PC-3 (cell line): Measurements from ENCODE around the gene VIPR2. TPM values are rescaled to one million over a fixed set of nuclear protein-coding genes. Genes with fewer than 3 reads are reported as not detected.

Source experiments
- ATAC-seq: fragments of 200-7000 bp; cut with Tn5 transposase; 2 replicates; pipeline ENCODE4 v1.9.1; 2020; ENCODE audit warnings: mild to moderate bottlenecking, moderate library complexity
- BruUV-seq: library from RNA; stranded (reverse); fragments of 400-500 nt; replicated peaks from 2 replicates; lab custom pipeline; 2021; lab: Mats Ljungman, UMichigan
- CTCF ChIA-PET: fragments of 300-600 bp; sonication (Branson Sonifier 250); formaldehyde crosslinking; loops from one replicate; lab custom pipeline; 2022; ENCODE audit warnings: antibody characterized with exemption; lab: Charles Lee
- POLR2A ChIA-PET: fragments of 300-600 bp; sonication (Branson Sonifier 250); formaldehyde crosslinking; loops from one replicate; lab custom pipeline; 2022; ENCODE audit warnings: antibody characterized with exemption; ENCODE audit not compliant: unreplicated experiment; lab: Charles Lee
- DNase-seq: peaks from one replicate; pipeline ENCODE4 v3.0.0-alpha.2; 2015
- H2AFZ ChIP-seq: fragments of 300-600 bp; sonication (generic); 2 replicates; pipeline ENCODE4 v1.6.0; 2016; ENCODE audit warnings: antibody characterized with exemption, low read length
- H3F3A ChIP-seq: fragments of 300-600 bp; sonication (generic); one replicate; pipeline ENCODE4 v1.6.0; 2017; ENCODE audit warnings: antibody characterized with exemption, low read length, control low read depth, mild to moderate bottlenecking; ENCODE audit not compliant: unreplicated experiment
- H3K27ac ChIP-seq: fragments of 300-600 bp; sonication (generic); 2 replicates; pipeline ENCODE4 v1.5.1; 2016; ENCODE audit warnings: mild to moderate bottlenecking, low read length
- H3K27me3 ChIP-seq: fragments of 300-600 bp; sonication (generic); 2 replicates; pipeline ENCODE4 v1.6.1; 2016; ENCODE audit warnings: low read length, mixed read lengths
- H3K36me3 ChIP-seq: fragments of 300-600 bp; sonication (generic); 2 replicates; pipeline ENCODE4 v1.6.1; 2016; ENCODE audit warnings: low read depth, mixed run types, low read length, mixed read lengths
- H3K4me1 ChIP-seq: fragments of 300-600 bp; sonication (generic); 2 replicates; pipeline ENCODE4 v1.5.1; 2016; ENCODE audit warnings: low read length; ENCODE audit not compliant: insufficient read depth
- H3K4me2 ChIP-seq: fragments of 300-600 bp; sonication (generic); 2 replicates; pipeline ENCODE4 v1.6.0; 2016; ENCODE audit warnings: low read length
- H3K4me3 ChIP-seq: fragments of 300-600 bp; sonication (generic); 2 replicates; pipeline ENCODE4 v1.5.1; 2016; ENCODE audit warnings: mild to moderate bottlenecking, low read length, mixed read lengths
- H3K79me2 ChIP-seq: fragments of 300-600 bp; sonication (generic); 2 replicates; pipeline ENCODE4 v1.6.1; 2017; ENCODE audit warnings: low read length, mixed read lengths
- H3K9ac ChIP-seq: fragments of 300-600 bp; sonication (generic); 2 replicates; pipeline ENCODE4 v1.6.0; 2016; ENCODE audit warnings: mild to moderate bottlenecking, low read length
- H3K9me2 ChIP-seq: fragments of 300-600 bp; sonication (generic); replicated peaks from 2 replicates; pipeline ENCODE4 v1.6.1; 2016; ENCODE audit warnings: mixed run types, low read length, mixed read lengths
- H3K9me3 ChIP-seq: fragments of 300-600 bp; sonication (generic); 2 replicates; pipeline ENCODE4 v1.6.1; 2016; ENCODE audit warnings: low read length, mixed read lengths
- H4K20me1 ChIP-seq: fragments of 300-600 bp; sonication (generic); 2 replicates; pipeline ENCODE4 v1.6.1; 2016; ENCODE audit warnings: low read length, mixed read lengths
- CTCF ChIP-seq: fragments of 300-600 bp; sonication (generic); conservative IDR thresholded peaks from 2 replicates; pipeline ENCODE4 v1.5.1; 2017; ENCODE audit warnings: antibody characterized with exemption, low read depth, mild to moderate bottlenecking, low read length
- EZH2 ChIP-seq: fragments of 300-600 bp; sonication (generic); IDR thresholded peaks from one replicate; pipeline ENCODE4 v1.6.1; 2017; ENCODE audit warnings: antibody characterized with exemption, mild to moderate bottlenecking, low read length; ENCODE audit not compliant: unreplicated experiment
- EZH2phosphoT487 ChIP-seq: fragments of 300-600 bp; sonication (generic); IDR thresholded peaks from 2 replicates; pipeline ENCODE4 v1.6.1; 2018; ENCODE audit warnings: mild to moderate bottlenecking, antibody characterized with exemption, low read length, borderline replicate concordance
- intact Hi-C: fragments of 100-400 bp; cut with micrococcal nuclease; formaldehyde crosslinking; loops from 2 replicates; pipeline ENCODE4 v1.9.0; 2023
- total RNA-seq: library from RNA; depleted of rRNA; stranded (reverse); fragments of >200 nt; gene quantifications from 2 replicates; pipeline ENCODE4 v1.2.3, GENCODE V29; 2014

The VIPR2 gene
- total RNA-seq, 1 experiment from 2014 or later = not detected

- no peak for TF ChIP-seq EZH2
- no peak for TF ChIP-seq EZH2phosphoT487
- no peak for TF ChIP-seq CTCF
- Histone ChIP-seq H3K36me3 (no peaks in the 10 kb centered on the region), H3K9ac (no peak overlapping the region), H3K4me3 (no peak overlapping the region), H3K27me3 (peaks cover 16% of the 10 kb centered on the region), H3K9me2 (no peaks in the 10 kb centered on the region), H3K4me2 (no peak overlapping the region), H3K27ac (no peak overlapping the region), H2AFZ (no peak overlapping the region), H3F3A (no peaks in the 10 kb centered on the region), H3K9me3 (no peaks in the 10 kb centered on the region), H3K79me2 (no peaks in the 10 kb centered on the region), H4K20me1 (no peaks in the 10 kb centered on the region), H3K4me1 (no peaks in the 10 kb centered on the region)
- POLR2A ChIA-PET = no interaction called here
- CTCF ChIA-PET = no interaction called here
- ATAC-seq = no peak
- intact Hi-C loops = no loop called here
- BruUV-seq = no TSS peak
- DNase-seq = no peak
Observed at GRCh38 chr7:158997471-158997870, 147.2 kb downstream of the VIPR2 start.

GRCh38 chr7:158997110-158997453, 147.6 kb downstream of the VIPR2 start:
- Histone ChIP-seq H3K4me1 (no peaks in the 10 kb centered on the region), H3K9me3 (no peaks in the 10 kb centered on the region), H2AFZ (no peak overlapping the region), H3K9ac (no peak overlapping the region), H3K27me3 (peaks cover 19% of the 10 kb centered on the region), H3K9me2 (no peaks in the 10 kb centered on the region), H3K4me3 (no peak overlapping the region), H3F3A (no peaks in the 10 kb centered on the region), H4K20me1 (no peaks in the 10 kb centered on the region), H3K27ac (no peak overlapping the region), H3K4me2 (no peak overlapping the region), H3K36me3 (no peaks in the 10 kb centered on the region), H3K79me2 (no peaks in the 10 kb centered on the region)
- BruUV-seq = no TSS peak
- ATAC-seq = no peak
- intact Hi-C loops = no loop called here
- POLR2A ChIA-PET = no interaction called here
- DNase-seq = no peak
- CTCF ChIA-PET = no interaction called here
- TF ChIP-seq EZH2 (no peak), CTCF (no peak)

- CTCF ChIA-PET = no interaction called here
Observed at GRCh38 chr7:158996214-158997109, 148.2 kb downstream of the VIPR2 start.

More at GRCh38 chr7:158996214-158997109, 148.2 kb downstream of the VIPR2 start:
- Histone ChIP-seq H3K36me3 (no peaks in the 10 kb centered on the region), H3K79me2 (no peaks in the 10 kb centered on the region), H3K9ac (no peak overlapping the region), H3K4me3 (no peak overlapping the region), H3K27ac (no peak overlapping the region), H3K27me3 (peaks cover 25% of the 10 kb centered on the region), H3K9me2 (no peaks in the 10 kb centered on the region), H3K4me1 (no peaks in the 10 kb centered on the region), H2AFZ (no peak overlapping the region), H3K4me2 (no peak overlapping the region), H3F3A (no peaks in the 10 kb centered on the region), H4K20me1 (no peaks in the 10 kb centered on the region), H3K9me3 (no peaks in the 10 kb centered on the region)
- intact Hi-C loops = no loop called here
- ATAC-seq (no peak), DNase-seq (no peak)
- BruUV-seq = no TSS peak
- POLR2A ChIA-PET = no interaction called here
- no peak for TF ChIP-seq EZH2phosphoT487
- TF ChIP-seq CTCF = no peak
- TF ChIP-seq EZH2 = no peak
